Stimulated activated memory B cell treated with anti-CD40 and anti-IgM and Interleukin-4, amounts not matched to agents 10 μg/mL and 1 μg/mL and 100 μg/mL, for 72 hours (primary cell): ENCODE data around the gene TPPP3.
"Not testable (repeated sequence)": the region's sequence is repeated elsewhere in the genome, so short reads cannot be mapped to it uniquely, and the experiment has no call there.

Experiments used
- ATAC-seq: fragments of 150-1000 bp; cut with Tn5 transposase; 2 replicates; pipeline ENCODE4 v1.10.0; 2021
- H3K27ac Mint-ChIP-seq: one replicate; pipeline ENCODE4 v1.8.0; 2022; ENCODE audit warnings: mild to moderate bottlenecking, mixed read lengths
- H3K27me3 Mint-ChIP-seq: one replicate; pipeline ENCODE4 v1.8.0; 2022; ENCODE audit warnings: mixed read lengths
- H3K36me3 Mint-ChIP-seq: one replicate; pipeline ENCODE4 v1.8.0; 2022; ENCODE audit warnings: mixed read lengths
- H3K4me1 Mint-ChIP-seq: one replicate; pipeline ENCODE4 v1.8.0; 2022; ENCODE audit warnings: mixed read lengths
- H3K4me3 Mint-ChIP-seq: one replicate; pipeline ENCODE4 v1.8.0; 2022; ENCODE audit warnings: mild to moderate bottlenecking, moderate library complexity, mixed read lengths
- H3K9me3 Mint-ChIP-seq: one replicate; pipeline ENCODE4 v1.8.0; 2022; ENCODE audit warnings: mixed read lengths

Gene TPPP3

DNA sequence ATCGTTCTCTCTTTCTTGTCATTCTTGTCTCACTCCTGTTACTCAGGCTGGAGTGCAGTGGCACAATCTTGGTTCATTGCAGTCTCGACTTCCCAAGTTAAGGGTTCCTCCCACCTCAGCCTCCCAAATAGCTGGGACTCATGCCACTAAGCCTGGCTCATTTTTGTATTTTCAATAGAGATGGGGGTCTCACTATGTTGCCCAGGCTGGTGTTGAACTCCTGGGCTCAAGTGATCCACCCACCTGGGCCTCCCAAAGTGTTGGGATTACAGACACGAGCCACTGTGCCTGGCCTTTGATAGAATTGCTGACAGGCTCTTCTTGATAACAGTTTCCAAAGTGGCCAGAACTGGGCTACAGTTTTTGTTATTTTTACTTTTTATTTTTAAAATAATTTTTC lies 32.3 kb downstream of the TPPP3 start:
- no peak overlapping the region for H3K27ac Mint-ChIP-seq
- no peak overlapping the region for H3K4me3 Mint-ChIP-seq
- ATAC-seq = no peak
- H3K36me3 Mint-ChIP-seq = no peaks in the 10 kb centered on the region
- no peaks in the 10 kb centered on the region for H3K9me3 Mint-ChIP-seq
- H3K27me3 Mint-ChIP-seq = no peaks in the 10 kb centered on the region
- H3K4me1 Mint-ChIP-seq = peaks cover 7% of the 10 kb centered on the region

DNA sequence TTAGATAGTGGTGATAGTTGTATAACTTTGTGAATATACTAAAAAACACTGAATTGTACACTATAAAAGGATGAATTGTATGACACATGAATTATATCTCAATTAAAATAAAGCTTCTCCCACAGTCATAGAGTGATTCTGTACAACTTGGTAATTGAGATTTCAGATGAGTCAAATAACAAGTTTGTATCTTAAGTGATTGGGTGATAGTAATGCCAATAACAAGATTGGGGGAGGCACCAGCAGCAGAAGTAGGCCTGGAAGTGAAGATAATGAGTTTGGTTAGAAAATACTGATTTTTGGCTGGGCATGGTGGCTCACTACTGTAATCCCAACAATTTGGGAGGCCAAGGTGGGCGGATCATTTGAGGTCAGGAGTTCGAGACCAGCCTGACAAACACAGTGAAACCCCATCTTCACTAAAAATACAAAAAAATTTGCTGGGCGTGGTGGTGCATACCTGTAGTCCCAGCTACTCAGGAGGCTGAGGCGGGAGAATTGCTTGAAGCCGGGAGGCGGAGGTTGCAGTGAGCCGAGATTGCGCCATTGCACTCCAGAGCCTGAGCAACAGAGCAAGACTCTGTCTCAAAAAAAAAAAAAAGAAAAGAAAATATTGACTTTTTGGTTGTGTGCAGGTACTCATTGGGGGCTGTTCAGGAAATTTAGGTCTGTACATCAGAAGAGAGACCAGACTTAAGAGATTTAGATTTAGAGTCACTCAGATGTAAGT lies 33.6 kb downstream of the TPPP3 start:
- H3K27ac Mint-ChIP-seq, ATAC-seq, H3K27me3 Mint-ChIP-seq, H3K4me3 Mint-ChIP-seq, H3K36me3 Mint-ChIP-seq, H3K4me1 Mint-ChIP-seq, H3K9me3 Mint-ChIP-seq: not testable (repeated sequence)

DNA sequence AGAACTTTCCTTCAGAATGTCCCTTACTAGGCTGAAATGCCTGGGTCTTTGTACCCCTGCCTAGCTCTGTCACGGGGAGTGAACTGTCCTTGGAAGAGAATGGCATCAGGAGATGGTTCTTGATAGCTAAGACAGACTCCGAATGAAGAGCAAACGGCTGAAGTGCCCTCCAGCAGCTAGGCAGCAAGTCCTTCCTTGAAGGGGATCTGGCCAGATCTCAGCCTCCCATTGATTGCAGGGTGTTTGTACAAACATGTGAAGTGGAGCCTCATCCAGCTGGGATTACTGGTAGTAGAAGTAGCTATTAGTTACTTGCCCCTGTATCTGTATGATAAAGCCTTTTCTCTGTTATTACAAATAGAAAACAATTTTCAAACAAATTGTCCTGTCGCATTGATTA lies 35.7 kb downstream of the TPPP3 start:
- ATAC-seq = no peak
- H3K36me3 Mint-ChIP-seq = no peaks in the 10 kb centered on the region

DNA sequence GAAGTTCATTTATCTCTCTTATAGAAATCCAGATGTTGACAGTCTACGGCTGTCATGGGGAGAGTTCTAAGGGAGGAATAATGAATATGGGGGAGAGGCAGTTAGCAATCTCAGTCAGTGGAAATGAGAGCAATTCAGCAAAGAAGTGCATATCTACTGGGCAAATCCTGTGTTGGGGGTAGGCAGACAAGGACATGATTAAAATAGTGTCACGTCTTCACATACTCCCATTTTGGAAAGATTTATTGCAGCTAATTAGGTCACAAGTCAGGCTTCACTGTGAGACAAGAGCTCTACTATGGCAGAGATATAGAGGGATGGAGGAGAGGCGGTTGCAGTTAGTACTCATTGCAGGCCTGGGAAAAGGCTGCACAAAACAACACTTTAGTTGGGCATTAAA lies 36.9 kb downstream of the TPPP3 start:
- no peak overlapping the region for H3K4me3 Mint-ChIP-seq
- H3K36me3 Mint-ChIP-seq = no peaks in the 10 kb centered on the region
- ATAC-seq = no peak
- H3K9me3 Mint-ChIP-seq = no peaks in the 10 kb centered on the region
- no peaks in the 10 kb centered on the region for H3K27me3 Mint-ChIP-seq
- no peak overlapping the region for H3K27ac Mint-ChIP-seq
- H3K4me1 Mint-ChIP-seq = no peaks in the 10 kb centered on the region

More for the DNA sequence above, 35.7 kb downstream of the TPPP3 start:
- no peaks in the 10 kb centered on the region for H3K9me3 Mint-ChIP-seq
- H3K4me1 Mint-ChIP-seq = no peaks in the 10 kb centered on the region
- H3K27ac Mint-ChIP-seq = no peak overlapping the region
- no peak overlapping the region for H3K4me3 Mint-ChIP-seq
- H3K27me3 Mint-ChIP-seq = no peaks in the 10 kb centered on the region

DNA sequence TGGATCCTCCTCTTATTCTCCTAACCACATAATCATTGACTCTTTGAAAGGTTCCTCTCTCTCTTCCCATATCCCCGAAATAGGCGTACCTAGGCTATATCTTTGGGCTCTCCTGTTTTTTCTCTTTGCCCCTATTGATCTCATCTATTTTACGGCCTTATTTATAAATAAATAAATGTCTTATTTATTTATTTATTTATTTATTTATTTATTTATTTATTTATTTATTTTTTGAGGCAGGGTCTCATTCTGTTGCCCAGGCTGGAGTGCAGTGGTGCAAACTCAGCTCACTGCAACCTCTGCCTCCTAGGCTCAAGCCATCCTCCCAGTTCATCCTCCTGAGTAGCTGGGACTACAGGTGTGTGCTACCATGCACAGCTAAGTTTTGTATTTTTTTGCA lies 40.8 kb downstream of the TPPP3 start:
- not testable (repeated sequence) for H3K27me3 Mint-ChIP-seq, ATAC-seq, H3K4me1 Mint-ChIP-seq, H3K9me3 Mint-ChIP-seq, H3K4me3 Mint-ChIP-seq, H3K36me3 Mint-ChIP-seq, H3K27ac Mint-ChIP-seq

DNA sequence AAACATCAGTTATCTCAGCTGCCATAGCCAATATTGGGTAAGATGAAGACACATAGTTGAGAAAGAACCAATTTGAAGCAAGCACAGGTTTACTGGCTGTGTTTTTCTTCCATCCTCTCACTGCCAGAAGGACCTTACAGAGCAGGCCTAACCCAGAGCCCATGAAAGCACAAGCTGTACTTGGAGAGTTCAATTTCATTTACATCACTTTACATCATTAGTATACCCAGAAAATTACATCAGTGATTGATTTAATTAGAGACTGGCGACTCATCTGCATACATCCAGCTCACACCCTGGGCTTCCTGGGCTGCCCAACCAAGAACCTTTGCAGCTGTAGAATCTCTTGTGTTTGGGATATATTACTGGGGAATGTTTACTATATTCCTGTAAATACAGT lies 43.0 kb downstream of the TPPP3 start:
- Mint-ChIP-seq H3K27ac (no peak overlapping the region), H3K36me3 (no peaks in the 10 kb centered on the region), H3K9me3 (no peaks in the 10 kb centered on the region), H3K27me3 (no peaks in the 10 kb centered on the region), H3K4me1 (no peaks in the 10 kb centered on the region), H3K4me3 (no peak overlapping the region)
- no peak for ATAC-seq

DNA sequence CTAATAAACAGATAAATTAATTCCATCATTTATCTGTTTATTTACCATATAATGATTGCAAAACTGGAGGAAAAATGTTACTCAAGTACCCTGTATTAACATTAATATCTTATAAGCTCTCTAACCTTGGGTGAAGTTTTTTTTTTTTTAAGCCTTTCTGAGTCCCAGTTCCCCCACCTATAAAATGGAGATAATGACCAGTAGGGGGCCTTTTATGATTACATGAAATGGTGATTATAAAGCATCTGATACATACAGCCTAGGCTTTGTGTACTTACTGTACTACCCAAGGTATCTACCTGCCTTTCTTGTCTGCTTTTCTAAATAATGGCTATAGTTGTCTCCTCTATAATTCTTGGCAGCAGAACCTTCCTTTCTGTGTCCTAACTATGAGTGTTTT lies 44.1 kb downstream of the TPPP3 start:
- Mint-ChIP-seq H3K27me3 (no peaks in the 10 kb centered on the region), H3K9me3 (no peaks in the 10 kb centered on the region), H3K36me3 (no peaks in the 10 kb centered on the region), H3K27ac (no peak overlapping the region), H3K4me3 (no peak overlapping the region), H3K4me1 (no peaks in the 10 kb centered on the region)
- no peak for ATAC-seq

DNA sequence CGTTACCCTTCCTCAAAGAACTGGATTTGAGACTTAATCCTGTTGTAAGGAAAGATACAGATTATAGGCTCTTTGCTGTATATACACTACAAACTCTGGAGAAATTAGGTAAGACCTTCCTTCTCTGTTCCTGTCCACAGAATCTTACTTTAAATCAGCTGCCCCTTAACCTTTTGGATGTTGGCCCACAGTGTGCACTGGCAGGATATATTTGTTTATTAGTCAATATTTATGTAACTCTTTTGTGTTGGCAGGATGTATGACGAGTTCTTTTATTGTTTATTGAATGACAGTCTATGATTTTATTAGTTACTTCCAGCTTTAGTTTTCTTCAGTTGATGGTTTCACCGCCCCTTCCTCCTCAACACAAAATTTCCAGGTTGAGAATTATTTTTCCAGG lies 47.0 kb downstream of the TPPP3 start:
- Mint-ChIP-seq H3K4me3 (no peak overlapping the region), H3K27ac (no peak overlapping the region), H3K27me3 (no peaks in the 10 kb centered on the region), H3K9me3 (no peaks in the 10 kb centered on the region), H3K4me1 (no peaks in the 10 kb centered on the region), H3K36me3 (no peaks in the 10 kb centered on the region)
- no peak for ATAC-seq

DNA sequence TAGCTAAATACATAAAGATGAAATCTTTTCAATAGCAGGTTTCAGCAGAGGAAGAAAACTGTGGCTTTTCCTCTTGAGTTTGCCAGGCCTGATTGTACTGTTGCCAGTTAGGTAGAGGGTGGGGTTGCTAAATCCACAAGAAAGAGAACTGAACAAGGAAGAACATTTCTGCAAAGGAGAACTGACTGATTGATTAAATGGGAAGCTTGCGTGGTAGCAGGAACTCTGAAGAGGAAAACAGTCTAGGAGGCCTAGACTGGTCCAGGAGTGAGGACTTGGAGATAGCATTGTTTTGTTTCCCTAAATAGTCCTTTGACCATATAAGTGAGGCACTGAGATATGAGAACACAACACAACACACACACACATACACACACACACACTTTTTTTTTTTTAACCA lies 47.9 kb downstream of the TPPP3 start:
- no peak overlapping the region for H3K27ac Mint-ChIP-seq
- H3K4me3 Mint-ChIP-seq = no peak overlapping the region

DNA sequence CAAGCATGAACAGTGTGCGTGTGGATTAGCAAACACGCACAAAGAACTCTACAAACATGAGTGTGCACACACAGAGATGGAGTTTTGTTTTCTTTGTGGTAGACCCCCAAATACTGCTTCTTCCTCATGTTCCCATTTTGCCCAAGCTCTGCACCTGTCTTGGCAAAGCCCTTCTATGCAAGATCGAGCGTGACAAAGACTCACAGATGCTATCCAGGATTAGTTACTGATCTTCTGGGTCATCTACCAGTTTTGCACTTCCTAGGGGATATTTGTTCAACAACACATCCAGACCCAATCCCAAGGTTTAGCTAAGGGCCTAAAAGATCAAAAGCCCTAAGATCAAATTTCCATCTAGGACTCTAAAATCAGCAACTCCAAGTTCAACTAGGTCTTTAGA lies 50.7 kb downstream of the TPPP3 start:
- H3K27ac Mint-ChIP-seq = no peak overlapping the region
- no peak overlapping the region for H3K4me3 Mint-ChIP-seq
- H3K36me3 Mint-ChIP-seq = no peaks in the 10 kb centered on the region
- H3K4me1 Mint-ChIP-seq = no peaks in the 10 kb centered on the region
- H3K9me3 Mint-ChIP-seq = no peaks in the 10 kb centered on the region
- ATAC-seq = no peak
- H3K27me3 Mint-ChIP-seq = no peaks in the 10 kb centered on the region

More for the DNA sequence above, 47.9 kb downstream of the TPPP3 start:
- no peaks in the 10 kb centered on the region for H3K36me3 Mint-ChIP-seq
- H3K27me3 Mint-ChIP-seq = no peaks in the 10 kb centered on the region
- no peaks in the 10 kb centered on the region for H3K9me3 Mint-ChIP-seq
- H3K4me1 Mint-ChIP-seq = no peaks in the 10 kb centered on the region
- ATAC-seq = no peak

DNA sequence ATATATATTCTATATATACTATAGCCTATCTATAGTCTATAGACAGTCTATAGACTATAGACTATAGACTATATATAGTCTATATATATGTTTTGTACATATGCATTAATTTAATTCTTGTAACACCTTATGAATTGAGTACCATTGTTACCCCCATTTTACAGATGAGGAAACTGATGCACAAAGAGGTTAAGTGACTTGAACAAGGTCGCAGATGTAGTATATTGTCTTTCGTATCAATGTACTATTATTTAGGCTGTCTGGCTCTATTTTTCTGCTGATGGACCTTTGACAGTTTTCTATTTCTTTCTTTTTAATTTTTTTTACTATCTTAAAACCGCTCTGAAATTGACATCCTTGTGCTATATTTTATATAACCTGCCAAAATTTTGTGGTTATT lies 52.0 kb downstream of the TPPP3 start:
- H3K36me3 Mint-ChIP-seq = no peaks in the 10 kb centered on the region
- no peak overlapping the region for H3K27ac Mint-ChIP-seq
- ATAC-seq = no peak
- no peaks in the 10 kb centered on the region for H3K4me1 Mint-ChIP-seq
- no peak overlapping the region for H3K4me3 Mint-ChIP-seq
- H3K27me3 Mint-ChIP-seq = no peaks in the 10 kb centered on the region
- no peaks in the 10 kb centered on the region for H3K9me3 Mint-ChIP-seq
